Stimulated activated memory B cell treated with anti-CD40 and anti-IgM and Interleukin-4, amounts not matched to agents 10 μg/mL and 1 μg/mL and 100 μg/mL, for 72 hours (primary cell): ENCODE data around the gene ADGRE2.
A peak's percentile ranks its signal among the peaks of the same experiment; 100 is the strongest.
"Not testable (repeated sequence)": the region's sequence is repeated elsewhere in the genome, so short reads cannot be mapped to it uniquely, and the experiment has no call there.

ENCODE experiments used
- ATAC-seq: fragments of 150-1000 bp; cut with Tn5 transposase; 2 replicates; pipeline ENCODE4 v1.10.0; 2021
- H3K27ac Mint-ChIP-seq: one replicate; pipeline ENCODE4 v1.8.0; 2022; ENCODE audit warnings: mild to moderate bottlenecking, mixed read lengths
- H3K27me3 Mint-ChIP-seq: one replicate; pipeline ENCODE4 v1.8.0; 2022; ENCODE audit warnings: mixed read lengths
- H3K36me3 Mint-ChIP-seq: one replicate; pipeline ENCODE4 v1.8.0; 2022; ENCODE audit warnings: mixed read lengths
- H3K4me1 Mint-ChIP-seq: one replicate; pipeline ENCODE4 v1.8.0; 2022; ENCODE audit warnings: mixed read lengths
- H3K4me3 Mint-ChIP-seq: one replicate; pipeline ENCODE4 v1.8.0; 2022; ENCODE audit warnings: mild to moderate bottlenecking, moderate library complexity, mixed read lengths
- H3K9me3 Mint-ChIP-seq: one replicate; pipeline ENCODE4 v1.8.0; 2022; ENCODE audit warnings: mixed read lengths

ADGRE2 gene

GRCh38 chr19:14770136-14770535, 8.2 kb downstream of the ADGRE2 start:
- peaks cover 7% of the 10 kb centered on the region for H3K4me1 Mint-ChIP-seq
- no peak overlapping the region for H3K27ac Mint-ChIP-seq
- H3K36me3 Mint-ChIP-seq, result peaks cover 15% of the 10 kb centered on the region
- H3K27me3 Mint-ChIP-seq, result peaks cover 58% of the 10 kb centered on the region
- ATAC-seq, result no peak
- H3K9me3 Mint-ChIP-seq, result no peaks in the 10 kb centered on the region
- H3K4me3 Mint-ChIP-seq, result no peak overlapping the region

DNA sequence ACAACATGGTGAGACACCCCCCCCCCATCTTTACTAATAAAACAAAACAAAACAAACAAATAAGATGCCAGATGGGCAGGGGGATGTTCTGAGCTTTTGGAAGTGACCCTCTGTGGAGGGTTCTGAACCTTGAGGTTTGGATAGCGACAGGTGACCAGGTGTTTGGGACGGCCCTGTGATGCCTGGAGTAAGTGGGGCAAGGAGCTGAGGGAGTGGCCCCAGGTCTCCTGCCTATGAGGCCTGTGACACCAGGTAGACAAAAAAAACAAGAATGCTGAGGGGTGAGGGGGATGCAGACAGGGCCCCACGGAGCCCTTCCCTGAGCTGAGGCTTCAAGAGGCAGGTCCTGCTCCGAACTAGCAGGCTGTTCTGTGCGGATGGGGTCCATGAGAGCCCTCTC, 9.2 kb downstream of the ADGRE2 start:
- H3K4me3 Mint-ChIP-seq, result no peak overlapping the region
- peaks cover 66% of the 10 kb centered on the region for H3K27me3 Mint-ChIP-seq
- H3K27ac Mint-ChIP-seq, result no peak overlapping the region
- no peaks in the 10 kb centered on the region for H3K9me3 Mint-ChIP-seq
- no peak for ATAC-seq
- H3K4me1 Mint-ChIP-seq, result peaks cover 7% of the 10 kb centered on the region
- peaks cover 19% of the 10 kb centered on the region for H3K36me3 Mint-ChIP-seq

DNA sequence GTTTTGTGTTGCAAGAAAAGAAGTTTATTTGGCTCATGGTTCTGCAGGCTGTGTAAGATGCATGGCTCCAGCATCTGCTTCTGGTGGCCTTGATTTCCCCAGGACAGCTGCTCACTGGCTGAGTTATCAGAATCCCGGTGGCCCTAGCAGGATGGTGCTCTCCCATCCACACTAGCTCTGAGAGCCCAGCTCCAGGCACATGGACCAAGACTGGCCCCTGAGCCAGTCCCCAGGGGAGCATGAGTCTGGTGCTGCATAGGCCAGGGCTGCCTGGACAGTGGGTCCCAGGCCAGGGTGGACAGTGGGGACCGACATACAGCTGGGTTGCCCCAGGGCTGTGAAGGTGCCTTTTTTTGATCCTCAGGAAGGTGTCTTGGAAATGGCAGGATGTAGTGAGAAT, 10.4 kb downstream of the ADGRE2 start:
- H3K9me3 Mint-ChIP-seq, result peaks cover 6% of the 10 kb centered on the region
- no peak overlapping the region for H3K27ac Mint-ChIP-seq
- no peak for ATAC-seq
- H3K36me3 Mint-ChIP-seq, result peaks cover 20% of the 10 kb centered on the region
- peaks cover 65% of the 10 kb centered on the region for H3K27me3 Mint-ChIP-seq
- H3K4me1 Mint-ChIP-seq, result peaks cover 7% of the 10 kb centered on the region
- no peak overlapping the region for H3K4me3 Mint-ChIP-seq

DNA sequence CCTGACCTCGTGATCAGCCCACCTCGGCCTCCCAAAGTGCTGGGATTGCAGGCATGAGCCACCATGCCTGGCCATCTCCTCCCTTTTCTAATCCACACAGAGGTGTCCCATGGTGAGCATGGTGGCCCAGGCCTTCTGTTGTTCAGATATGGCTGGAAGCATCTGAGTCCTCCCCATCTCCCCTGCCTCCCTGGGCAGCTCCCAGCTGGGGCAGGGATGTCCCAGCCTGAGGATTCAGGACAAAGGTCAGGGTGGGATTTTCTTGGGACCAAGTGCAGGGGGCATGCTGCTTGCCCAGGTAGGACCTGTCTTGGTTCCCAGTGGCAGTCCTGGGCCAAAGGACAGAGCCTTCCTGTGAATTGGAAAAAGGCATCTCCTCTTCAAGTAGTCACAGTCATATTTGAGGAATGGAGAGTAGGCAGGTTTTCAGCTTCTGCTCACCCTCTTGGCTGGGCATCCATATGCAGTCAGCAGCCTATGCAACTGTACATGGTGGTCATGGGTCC, 10.8 kb downstream of the ADGRE2 start:
- H3K27me3 Mint-ChIP-seq, result peaks cover 63% of the 10 kb centered on the region

GRCh38 chr19:14765841-14766240, 12.5 kb downstream of the ADGRE2 start:
- ATAC-seq, H3K9me3 Mint-ChIP-seq, H3K4me3 Mint-ChIP-seq, H3K4me1 Mint-ChIP-seq: not testable (repeated sequence)
- Mint-ChIP-seq H3K36me3 (peaks cover 20% of the 10 kb centered on the region), H3K27me3 (peaks cover 63% of the 10 kb centered on the region), H3K27ac (peak overlapping the region; percentile 57)

More for the DNA sequence above, 10.8 kb downstream of the ADGRE2 start:
- ATAC-seq, result no peak
- Mint-ChIP-seq H3K9me3 (peaks cover 6% of the 10 kb centered on the region), H3K4me3 (no peak overlapping the region), H3K4me1 (peaks cover 7% of the 10 kb centered on the region), H3K27ac (no peak overlapping the region), H3K36me3 (peaks cover 20% of the 10 kb centered on the region)

GRCh38 chr19:14765403-14765802, 13.0 kb downstream of the ADGRE2 start:
- H3K4me3 Mint-ChIP-seq, H3K4me1 Mint-ChIP-seq, ATAC-seq, H3K9me3 Mint-ChIP-seq: not testable (repeated sequence)
- peak overlapping the region; percentile 57 for H3K27ac Mint-ChIP-seq
- peaks cover 63% of the 10 kb centered on the region for H3K27me3 Mint-ChIP-seq
- H3K36me3 Mint-ChIP-seq, result peaks cover 20% of the 10 kb centered on the region

DNA sequence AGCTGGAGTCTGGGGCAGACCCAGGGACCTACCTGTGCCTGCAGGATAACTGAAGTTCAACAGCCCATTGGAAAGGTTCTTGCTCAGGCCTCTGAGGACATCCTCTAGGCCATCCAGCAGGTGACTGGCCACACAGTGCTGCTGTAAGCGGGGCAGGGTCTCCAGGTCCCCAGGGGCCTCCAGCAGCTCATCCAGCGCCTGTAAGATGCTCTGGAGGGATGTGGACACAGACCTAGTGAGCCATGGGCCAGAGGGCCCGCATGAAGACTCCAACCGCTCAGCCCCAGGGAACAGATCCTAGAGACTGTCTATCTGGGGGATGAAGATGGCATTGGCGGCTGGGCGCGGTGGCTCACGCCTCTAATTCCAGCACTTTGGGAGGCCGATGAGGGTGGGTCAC, 14.0 kb downstream of the ADGRE2 start:
- Mint-ChIP-seq H3K27me3 (peaks cover 63% of the 10 kb centered on the region), H3K36me3 (peaks cover 20% of the 10 kb centered on the region), H3K4me1 (no peaks in the 10 kb centered on the region), H3K4me3 (no peak overlapping the region), H3K27ac (no peak overlapping the region), H3K9me3 (peaks cover 9% of the 10 kb centered on the region)
- no peak for ATAC-seq

- Mint-ChIP-seq H3K27ac (no peak overlapping the region), H3K36me3 (peaks cover 20% of the 10 kb centered on the region), H3K27me3 (peaks cover 55% of the 10 kb centered on the region), H3K4me1 (no peaks in the 10 kb centered on the region), H3K4me3 (no peak overlapping the region), H3K9me3 (peaks cover 9% of the 10 kb centered on the region)
- ATAC-seq, result no peak
Measured at GRCh38 chr19:14763497-14764145, 14.7 kb downstream of the ADGRE2 start.

- peaks cover 20% of the 10 kb centered on the region for H3K36me3 Mint-ChIP-seq
- no peak for ATAC-seq
- H3K4me3 Mint-ChIP-seq, result no peak overlapping the region
- peaks cover 9% of the 10 kb centered on the region for H3K9me3 Mint-ChIP-seq
- no peak overlapping the region for H3K27ac Mint-ChIP-seq
- peaks cover 40% of the 10 kb centered on the region for H3K27me3 Mint-ChIP-seq
- H3K4me1 Mint-ChIP-seq, result no peaks in the 10 kb centered on the region
Measured at GRCh38 chr19:14762111-14762510, 16.2 kb downstream of the ADGRE2 start.

DNA sequence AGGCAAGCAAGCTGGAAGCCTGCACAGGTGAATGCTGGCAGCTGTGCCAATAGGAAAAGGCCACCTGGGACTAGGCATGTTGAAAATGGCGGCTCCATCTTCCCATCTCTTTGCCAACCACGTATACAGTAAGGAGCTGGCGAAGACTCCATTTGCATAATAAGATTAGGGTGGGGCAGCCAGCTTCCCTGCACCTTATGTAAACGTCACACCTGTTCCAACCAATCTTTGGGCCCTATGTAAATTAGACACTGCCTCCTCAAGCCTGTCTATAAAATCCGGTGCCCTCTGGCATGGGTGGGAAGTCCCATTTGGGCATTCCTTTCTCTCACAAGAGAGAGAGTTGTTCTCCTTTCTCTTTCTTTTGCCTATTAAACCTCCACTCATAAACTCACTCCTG, 16.8 kb downstream of the ADGRE2 start:
- peaks cover 35% of the 10 kb centered on the region for H3K27me3 Mint-ChIP-seq
- H3K36me3 Mint-ChIP-seq, result peaks cover 20% of the 10 kb centered on the region
- ATAC-seq, result no peak
- H3K4me1 Mint-ChIP-seq, result no peaks in the 10 kb centered on the region
- H3K4me3 Mint-ChIP-seq, result no peak overlapping the region
- H3K9me3 Mint-ChIP-seq, result peaks cover 9% of the 10 kb centered on the region
- no peak overlapping the region for H3K27ac Mint-ChIP-seq

GRCh38 chr19:14758816-14759215, 19.5 kb downstream of the ADGRE2 start:
- peaks cover 6% of the 10 kb centered on the region for H3K36me3 Mint-ChIP-seq
- H3K27ac Mint-ChIP-seq, result no peak overlapping the region
- no peaks in the 10 kb centered on the region for H3K4me1 Mint-ChIP-seq

DNA sequence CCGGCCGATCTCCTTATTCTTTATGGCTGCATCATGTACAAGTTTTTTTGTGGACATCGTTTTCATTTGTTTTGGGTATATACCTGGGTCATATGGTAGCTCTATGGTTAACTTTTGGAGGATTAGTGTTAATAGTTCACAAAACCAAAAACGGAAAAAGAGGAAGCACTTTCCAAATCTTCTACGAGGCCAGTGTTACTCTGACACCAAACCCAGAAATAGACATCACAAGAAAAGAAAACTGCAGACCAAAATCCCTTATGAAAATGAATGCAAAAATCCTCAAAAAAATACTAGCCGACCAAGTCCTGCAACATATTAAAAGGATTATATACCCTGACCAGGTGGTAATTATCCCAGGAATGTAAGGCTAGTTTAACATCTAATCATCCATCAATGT, 29.8 kb downstream of the ADGRE2 start:
- peaks cover 13% of the 10 kb centered on the region for H3K36me3 Mint-ChIP-seq
- peaks cover 3% of the 10 kb centered on the region for H3K9me3 Mint-ChIP-seq
- no peak overlapping the region for H3K4me3 Mint-ChIP-seq
- no peak overlapping the region for H3K27ac Mint-ChIP-seq
- no peaks in the 10 kb centered on the region for H3K27me3 Mint-ChIP-seq
- no peak for ATAC-seq
- no peaks in the 10 kb centered on the region for H3K4me1 Mint-ChIP-seq

More at GRCh38 chr19:14758816-14759215, 19.5 kb downstream of the ADGRE2 start:
- H3K27me3 Mint-ChIP-seq, result peaks cover 7% of the 10 kb centered on the region
- ATAC-seq, result no peak
- H3K4me3 Mint-ChIP-seq, result no peak overlapping the region
- H3K9me3 Mint-ChIP-seq, result peaks cover 7% of the 10 kb centered on the region

DNA sequence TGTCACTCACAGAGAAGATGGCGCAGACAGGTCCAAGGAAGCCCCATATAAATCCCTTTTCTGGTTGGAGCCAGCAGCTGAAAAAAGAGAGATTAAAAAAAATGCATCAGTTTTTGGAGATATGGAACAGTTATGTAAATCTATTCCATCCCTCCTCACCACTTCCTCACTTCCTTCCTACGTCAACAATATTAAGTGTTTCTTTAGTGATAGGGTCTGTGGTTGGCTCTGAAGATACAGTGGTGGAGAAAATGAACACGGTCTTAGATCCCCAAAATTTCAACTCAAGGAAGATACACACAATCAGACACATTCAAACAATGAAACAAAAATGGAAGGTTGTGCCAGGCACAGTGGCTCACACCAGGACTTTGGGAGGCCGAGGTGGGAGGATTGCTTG, 31.5 kb downstream of the ADGRE2 start:
- ATAC-seq, result no peak
- no peak overlapping the region for H3K27ac Mint-ChIP-seq
- H3K9me3 Mint-ChIP-seq, result peaks cover 3% of the 10 kb centered on the region
- H3K27me3 Mint-ChIP-seq, result no peaks in the 10 kb centered on the region
- H3K4me3 Mint-ChIP-seq, result no peak overlapping the region
- no peaks in the 10 kb centered on the region for H3K4me1 Mint-ChIP-seq
- H3K36me3 Mint-ChIP-seq, result peaks cover 17% of the 10 kb centered on the region

GRCh38 chr19:14735915-14736314, 42.4 kb downstream of the ADGRE2 start:
- Mint-ChIP-seq H3K9me3 (peaks cover 2% of the 10 kb centered on the region), H3K27me3 (no peaks in the 10 kb centered on the region), H3K27ac (no peak overlapping the region), H3K36me3 (no peaks in the 10 kb centered on the region), H3K4me1 (no peaks in the 10 kb centered on the region), H3K4me3 (no peak overlapping the region)
- ATAC-seq, result no peak

DNA sequence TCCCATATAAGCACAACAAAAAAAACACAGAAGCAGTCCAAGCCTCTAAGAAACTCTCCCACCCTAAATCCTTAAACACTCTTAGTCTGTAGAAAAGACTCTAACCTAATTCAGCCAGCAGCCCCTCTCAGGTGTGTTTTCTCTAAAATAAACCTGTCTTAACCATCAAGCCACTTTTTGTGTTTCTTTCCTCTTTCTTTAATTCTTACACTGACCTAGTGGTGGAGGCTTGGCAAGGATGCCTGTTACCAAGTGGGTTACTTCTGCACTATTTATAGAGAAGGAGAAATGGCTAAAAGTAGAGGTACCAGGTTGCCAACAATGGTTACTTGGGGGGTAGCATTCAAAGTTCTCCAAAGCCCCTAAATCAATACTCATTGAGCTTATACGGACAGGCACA, 44.8 kb downstream of the ADGRE2 start:
- no peaks in the 10 kb centered on the region for H3K4me1 Mint-ChIP-seq
- ATAC-seq, result no peak
- no peak overlapping the region for H3K4me3 Mint-ChIP-seq
- H3K36me3 Mint-ChIP-seq, result no peaks in the 10 kb centered on the region
- H3K27me3 Mint-ChIP-seq, result peaks cover 9% of the 10 kb centered on the region
- H3K9me3 Mint-ChIP-seq, result peaks cover 13% of the 10 kb centered on the region
- no peak overlapping the region for H3K27ac Mint-ChIP-seq

GRCh38 chr19:14732510-14732909, 45.9 kb downstream of the ADGRE2 start:
- H3K27ac Mint-ChIP-seq, result no peak overlapping the region
- H3K4me3 Mint-ChIP-seq, result no peak overlapping the region
- peaks cover 9% of the 10 kb centered on the region for H3K27me3 Mint-ChIP-seq
- ATAC-seq, result no peak
- no peaks in the 10 kb centered on the region for H3K36me3 Mint-ChIP-seq
- peaks cover 13% of the 10 kb centered on the region for H3K9me3 Mint-ChIP-seq
- no peaks in the 10 kb centered on the region for H3K4me1 Mint-ChIP-seq
